ENCODE results near the gene SLC16A12. TPM values are rescaled to one million over a fixed set of nuclear protein-coding genes. Genes with fewer than 3 reads are reported as not detected.

Gene SLC16A12
- polyA plus RNA-seq, 1 donor (not counting 4 experiments of a cell fraction or from before 2014, with no cell fraction given), result 0.10 TPM

GRCh38 chr10:89503151-89503550, 32.2 kb downstream of the SLC16A12 start:
- FAIRE-seq, result no peak
- no peaks in the 10 kb centered on the region for H3K79me2 ChIP-seq (ENCODE audit: control insufficient read depth, insufficient read depth, low read length)
- peaks cover 6% of the 10 kb centered on the region for H3K4me1 ChIP-seq (ENCODE audit: control insufficient read depth, extremely low read depth, insufficient read depth, low read length)
- H3K27me3 ChIP-seq (ENCODE audit: control insufficient read depth, extremely low read depth, insufficient read depth, low read length), result no peaks in the 10 kb centered on the region
- H2AFZ ChIP-seq (ENCODE audit: control insufficient read depth, low read length), result no peak overlapping the region
- H3K4me2 ChIP-seq (ENCODE audit: control insufficient read depth, extremely low read depth, insufficient read depth, low read depth, low read length), result no peak overlapping the region
- no peaks in the 10 kb centered on the region for H4K20me1 ChIP-seq (ENCODE audit: control insufficient read depth, extremely low read depth, insufficient read depth, low read length)
- no peak overlapping the region for H3K27ac ChIP-seq (ENCODE audit: control insufficient read depth, insufficient read depth, low read length)
- no peaks in the 10 kb centered on the region for H3K9me3 ChIP-seq (ENCODE audit: control insufficient read depth, low read depth, low read length)
- no peak overlapping the region for H3K9ac ChIP-seq (ENCODE audit: control insufficient read depth, extremely low read depth, insufficient read depth, low read length)
- dilution Hi-C loops (cut with MboI; ENCODE audit: extremely low pct_ligation_motif_present, low sequenced_read_pairs), result no loop called here
- no peaks in the 10 kb centered on the region for H3K36me3 ChIP-seq (ENCODE audit: control insufficient read depth in 2 of 2, extremely low read depth in 1 of 2, insufficient read depth in 2 of 2, low read length in 2 of 2)
- H3K9me1 ChIP-seq (ENCODE audit: control insufficient read depth, extremely low read depth, insufficient read depth, low read length), result no peaks in the 10 kb centered on the region
- H3K4me3 ChIP-seq (ENCODE audit: control insufficient read depth in 2 of 3, extremely low read depth in 1 of 3, insufficient read depth in 2 of 3, low read depth in 1 of 3, low read length in 3 of 3), result no peak overlapping the region
- TF ChIP-seq CTCF (optimal IDR thresholded peaks at IDR 0.05 in 1 of 3, IDR thresholded peaks at IDR 0.05 in 1 of 3, conservative IDR thresholded peaks at IDR 0.05 in 1 of 3; ENCODE audit: extremely low read depth in 1 of 3, insufficient read depth in 2 of 3, low read length in 3 of 3), result no peak
- TF ChIP-seq EZH2 (IDR thresholded peaks at IDR 0.05; ENCODE audit: low read length), result no peak
- DNase-seq (ENCODE audit: low read depth, low spot score), result no peak

GRCh38 chr10:89502549-89502948, 32.8 kb downstream of the SLC16A12 start:
- DNase-seq (ENCODE audit: low read depth, low spot score), result no peak
- H3K4me3 ChIP-seq (ENCODE audit: control insufficient read depth in 2 of 3, extremely low read depth in 1 of 3, insufficient read depth in 2 of 3, low read depth in 1 of 3, low read length in 3 of 3), result no peak overlapping the region
- no peaks in the 10 kb centered on the region for H3K36me3 ChIP-seq (ENCODE audit: control insufficient read depth in 2 of 2, extremely low read depth in 1 of 2, insufficient read depth in 2 of 2, low read length in 2 of 2)
- FAIRE-seq, result peak; percentile 94
- no peaks in the 10 kb centered on the region for H3K27me3 ChIP-seq (ENCODE audit: control insufficient read depth, extremely low read depth, insufficient read depth, low read length)
- TF ChIP-seq CTCF (optimal IDR thresholded peaks at IDR 0.05 in 1 of 3, IDR thresholded peaks at IDR 0.05 in 1 of 3, conservative IDR thresholded peaks at IDR 0.05 in 1 of 3; ENCODE audit: extremely low read depth in 1 of 3, insufficient read depth in 2 of 3, low read length in 3 of 3) (no peak), EZH2 (IDR thresholded peaks at IDR 0.05; ENCODE audit: low read length) (no peak)
- no peak overlapping the region for H3K9ac ChIP-seq (ENCODE audit: control insufficient read depth, extremely low read depth, insufficient read depth, low read length)
- no peaks in the 10 kb centered on the region for H3K9me3 ChIP-seq (ENCODE audit: control insufficient read depth, low read depth, low read length)
- dilution Hi-C loops (cut with MboI; ENCODE audit: extremely low pct_ligation_motif_present, low sequenced_read_pairs), result no loop called here
- H3K4me1 ChIP-seq (ENCODE audit: control insufficient read depth, extremely low read depth, insufficient read depth, low read length), result peaks cover 6% of the 10 kb centered on the region
- no peaks in the 10 kb centered on the region for H4K20me1 ChIP-seq (ENCODE audit: control insufficient read depth, extremely low read depth, insufficient read depth, low read length)
- no peak overlapping the region for H2AFZ ChIP-seq (ENCODE audit: control insufficient read depth, low read length)
- H3K4me2 ChIP-seq (ENCODE audit: control insufficient read depth, extremely low read depth, insufficient read depth, low read depth, low read length), result no peak overlapping the region
- H3K9me1 ChIP-seq (ENCODE audit: control insufficient read depth, extremely low read depth, insufficient read depth, low read length), result no peaks in the 10 kb centered on the region
- no peaks in the 10 kb centered on the region for H3K79me2 ChIP-seq (ENCODE audit: control insufficient read depth, insufficient read depth, low read length)
- H3K27ac ChIP-seq (ENCODE audit: control insufficient read depth, insufficient read depth, low read length), result no peak overlapping the region

Data from keratinocyte (primary cell).